Endothelial cell of umbilical vein (primary cell): ENCODE data around the gene CFI. TPM values are rescaled to one million over a fixed set of nuclear protein-coding genes. Genes with fewer than 3 reads are reported as not detected.

Experiments used
- BruUV-seq: library from RNA; stranded (reverse); fragments of 400-500 nt; replicated peaks from 2 replicates; lab custom pipeline; 2021; lab: Mats Ljungman, UMichigan
- CTCF ChIA-PET: fragments of 300-600, 350-600 bp; sonication (Branson Sonifier 250); formaldehyde crosslinking; loops from one replicate; lab custom pipeline; 2021; ENCODE audit warnings: antibody characterized with exemption, inconsistent platforms; lab: Charles Lee
- POLR2A ChIA-PET: fragments of 300-600, 350-600 bp; sonication (Branson Sonifier 250); formaldehyde crosslinking; loops from one replicate; lab custom pipeline; 2021; ENCODE audit warnings: antibody characterized with exemption, inconsistent platforms; lab: Charles Lee
- DNase-seq: peaks from one replicate; pipeline ENCODE4 v3.0.0-alpha.2; 2011; ENCODE audit warnings: low read depth, low spot score
- FAIRE-seq: peaks from 2 replicates; lab custom pipeline; 2011; peaks lifted over from hg19 to GRCh38; lab: Jason Lieb, UNC
- H2AFZ ChIP-seq: 2 replicates; pipeline ENCODE4 v1.6.0; 2012; ENCODE audit warnings: low read depth, low read length, control low read depth, inconsistent platforms
- H3K27ac ChIP-seq: 2 replicates; pipeline ENCODE4 v1.5.1; 2011; ENCODE audit warnings: low read depth, mild to moderate bottlenecking, control low read depth, low read length, moderate library complexity; ENCODE audit not compliant: insufficient read depth
- H3K27me3 ChIP-seq, 2 experiments: 2 replicates each; pipeline versions ENCODE4 v1.6.0 to v1.6.1; 2011; ENCODE audit warnings: low read length in 2 of 2, mixed read lengths in 1 of 2; ENCODE audit not compliant: control insufficient read depth in 2 of 2, insufficient read depth in 2 of 2
- H3K36me3 ChIP-seq, 2 experiments: 2 replicates in 1 of 2; 3 replicates in 1 of 2; pipeline ENCODE4 v1.5.1; 2011; ENCODE audit warnings: low read length in 2 of 2, mild to moderate bottlenecking in 1 of 2, moderate library complexity in 1 of 2; ENCODE audit not compliant: control insufficient read depth in 2 of 2, insufficient read depth in 2 of 2; ENCODE audit errors: extremely low read depth in 1 of 2
- H3K4me1 ChIP-seq: 3 replicates; pipeline ENCODE4 v1.5.1; 2011; ENCODE audit warnings: mild to moderate bottlenecking, low read length; ENCODE audit not compliant: control insufficient read depth, insufficient read depth; ENCODE audit errors: extremely low read depth
- H3K4me2 ChIP-seq: 2 replicates; pipeline ENCODE4 v1.6.1; 2011; ENCODE audit warnings: low read length, control low read depth, mixed read lengths; ENCODE audit not compliant: insufficient read depth
- H3K4me3 ChIP-seq, 3 experiments: fragments of 200-600 bp in 1 of 3; sonication (generic), shearing (Covaris generic) in 1 of 3; replicated peaks in 1 of 3; 2 replicates each; pipeline ENCODE4 v1.5.1; 2011 to 2016; ENCODE audit warnings: control low read depth in 3 of 3, low read length in 3 of 3, mild to moderate bottlenecking in 2 of 3, inconsistent platforms in 1 of 3, low read depth in 1 of 3, moderate library complexity in 1 of 3; ENCODE audit not compliant: insufficient read depth in 1 of 3
- H3K79me2 ChIP-seq: 2 replicates; pipeline ENCODE4 v1.6.0; 2012; ENCODE audit warnings: low read length, inconsistent platforms; ENCODE audit not compliant: control insufficient read depth, insufficient read depth
- H3K9ac ChIP-seq: replicated peaks from 2 replicates; pipeline ENCODE3; 2011; ENCODE audit warnings: low read length, control low read depth; ENCODE audit not compliant: insufficient read depth; ENCODE audit errors: extremely low read depth
- H3K9me1 ChIP-seq: replicated peaks from 3 replicates; pipeline ENCODE4 v1.6.0; 2011; ENCODE audit warnings: mild to moderate bottlenecking, low read length; ENCODE audit not compliant: control insufficient read depth, insufficient read depth; ENCODE audit errors: extremely low read depth
- H3K9me3 ChIP-seq: replicated peaks from 2 replicates; pipeline ENCODE4 v1.5.1; 2012; ENCODE audit warnings: low read length, inconsistent platforms; ENCODE audit not compliant: control insufficient read depth, insufficient read depth
- H4K20me1 ChIP-seq: replicated peaks from 2 replicates; pipeline ENCODE3; 2011; ENCODE audit warnings: mild to moderate bottlenecking, low read length; ENCODE audit not compliant: control insufficient read depth, insufficient read depth; ENCODE audit errors: extremely low read depth
- EZH2 ChIP-seq: IDR thresholded peaks from 2 replicates; pipeline ENCODE4 v1.6.1; 2012; ENCODE audit warnings: borderline replicate concordance, low read depth, mild to moderate bottlenecking, moderate library complexity, low read length, inconsistent platforms; ENCODE audit not compliant: severe bottlenecking
- FOS ChIP-seq: IDR thresholded peaks from 2 replicates; pipeline ENCODE4 v1.6.1; 2011; ENCODE audit warnings: mild to moderate bottlenecking, low read length, moderate library complexity, borderline replicate concordance; ENCODE audit not compliant: insufficient read depth
- GATA2 ChIP-seq: IDR thresholded peaks from 2 replicates; pipeline ENCODE4 v1.7.0; 2011; ENCODE audit warnings: low read depth, mild to moderate bottlenecking, moderate library complexity, mixed read lengths, low read length; ENCODE audit not compliant: insufficient read length, insufficient read depth
- JUN ChIP-seq: IDR thresholded peaks from 2 replicates; pipeline ENCODE4 v1.6.1; 2011; ENCODE audit warnings: borderline replicate concordance, low read depth; ENCODE audit not compliant: insufficient read length, insufficient read depth
- MYC ChIP-seq: IDR thresholded peaks from one replicate; pipeline ENCODE4 v1.6.1; 2011; ENCODE audit warnings: mild to moderate bottlenecking, low read depth, low read length
- POLR2A ChIP-seq: IDR thresholded peaks from 2 replicates; pipeline ENCODE4 v1.6.1; 2012; ENCODE audit warnings: low read depth, mild to moderate bottlenecking, control low read depth, low read length
- POLR2AphosphoS5 ChIP-seq: IDR thresholded peaks from 2 replicates; pipeline ENCODE4 v1.6.1; 2012; ENCODE audit warnings: low read depth, mild to moderate bottlenecking, control low read depth, low read length, moderate library complexity; ENCODE audit not compliant: insufficient read depth
- dilution Hi-C: fragments of 300-500 bp; cut with MboI; formaldehyde crosslinking; loops from one replicate; pipeline ENCODE4 v1.15.0; 2019; ENCODE audit warnings: low sequenced_read_pairs; ENCODE audit not compliant: extremely low pct_ligation_motif_present
- intact Hi-C: fragments of 100-400 bp; cut with micrococcal nuclease; formaldehyde crosslinking; loops from one replicate; pipeline ENCODE4 v1.10.0; 2022
- polyA plus RNA-seq, 4 experiments: library from polyadenylated mRNA; depleted of rRNA in 3 of 4; stranded (reverse) in 3 of 4; unstranded in 1 of 4; fragments of >200 nt; gene quantifications; 2 replicates each; pipeline versions ENCODE4 v1.2.1 to v1.2.3, GENCODE V29; 2011 to 2012; ENCODE audit warnings: missing spikeins in 1 of 4
- total RNA-seq: library from RNA; stranded (reverse); gene quantifications from 2 replicates; pipeline ENCODE4 v1.2.3, GENCODE V29; 2021
- TF ChIP-seq, protein P1 (sequence below), 2 donors: IDR thresholded peaks; 1 replicate in 1 of 2; 2 replicates in 1 of 2; pipeline ENCODE4 v1.5.1; 2011; ENCODE audit warnings: low read length in 2 of 2, mild to moderate bottlenecking in 2 of 2, moderate library complexity in 2 of 2, control low read depth in 1 of 2, inconsistent platforms in 1 of 2, low read depth in 1 of 2; ENCODE audit not compliant: insufficient read depth in 1 of 2; ENCODE audit errors: extremely low read depth in 1 of 2
- TF ChIP-seq, protein P2 (sequence below): IDR thresholded peaks from 2 replicates; pipeline ENCODE4 v1.6.1; 2011; ENCODE audit not compliant: insufficient read depth, insufficient read length

CFI gene
- total and polyA plus RNA-seq, 2 donors (not counting 3 experiments of a cell fraction or from before 2014, with no cell fraction given): 10.0 to 21.4 TPM

DNA sequence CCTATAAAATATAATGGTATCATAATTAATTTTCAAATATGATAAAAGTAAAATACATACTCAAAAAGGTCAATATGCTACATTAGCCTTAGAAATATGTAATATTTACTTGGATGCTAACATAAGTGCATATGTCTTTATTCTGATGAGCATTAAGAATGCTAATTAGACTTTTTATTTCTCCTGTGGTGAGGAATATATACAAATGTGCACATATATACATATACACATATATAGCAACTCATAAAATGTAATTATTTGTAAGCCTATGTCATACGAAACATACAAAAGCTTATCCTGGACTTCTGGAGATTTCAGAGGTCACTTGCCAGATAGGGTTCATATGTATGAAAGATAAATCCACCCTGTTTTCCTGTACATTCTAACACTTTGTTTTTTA is 83.0 kb downstream of the CFI start:
- Histone ChIP-seq H2AFZ (no peak overlapping the region), H4K20me1 (no peaks in the 10 kb centered on the region), H3K4me3 (no peak overlapping the region), H3K4me2 (no peak overlapping the region), H3K4me1 (no peaks in the 10 kb centered on the region), H3K27me3 (no peaks in the 10 kb centered on the region), H3K79me2 (no peaks in the 10 kb centered on the region), H3K9me1 (no peaks in the 10 kb centered on the region), H3K9me3 (no peaks in the 10 kb centered on the region), H3K27ac (no peak overlapping the region), H3K9ac (no peak overlapping the region), H3K36me3 (peaks cover 0 to 2% of the 10 kb centered on the region in 2 experiments)
- TF ChIP-seq FOS (no peak), POLR2A (no peak), JUN (no peak), MYC (no peak), POLR2AphosphoS5 (no peak), GATA2 (no peak), EZH2 (no peak)
- TF ChIP-seq, protein P1, sequence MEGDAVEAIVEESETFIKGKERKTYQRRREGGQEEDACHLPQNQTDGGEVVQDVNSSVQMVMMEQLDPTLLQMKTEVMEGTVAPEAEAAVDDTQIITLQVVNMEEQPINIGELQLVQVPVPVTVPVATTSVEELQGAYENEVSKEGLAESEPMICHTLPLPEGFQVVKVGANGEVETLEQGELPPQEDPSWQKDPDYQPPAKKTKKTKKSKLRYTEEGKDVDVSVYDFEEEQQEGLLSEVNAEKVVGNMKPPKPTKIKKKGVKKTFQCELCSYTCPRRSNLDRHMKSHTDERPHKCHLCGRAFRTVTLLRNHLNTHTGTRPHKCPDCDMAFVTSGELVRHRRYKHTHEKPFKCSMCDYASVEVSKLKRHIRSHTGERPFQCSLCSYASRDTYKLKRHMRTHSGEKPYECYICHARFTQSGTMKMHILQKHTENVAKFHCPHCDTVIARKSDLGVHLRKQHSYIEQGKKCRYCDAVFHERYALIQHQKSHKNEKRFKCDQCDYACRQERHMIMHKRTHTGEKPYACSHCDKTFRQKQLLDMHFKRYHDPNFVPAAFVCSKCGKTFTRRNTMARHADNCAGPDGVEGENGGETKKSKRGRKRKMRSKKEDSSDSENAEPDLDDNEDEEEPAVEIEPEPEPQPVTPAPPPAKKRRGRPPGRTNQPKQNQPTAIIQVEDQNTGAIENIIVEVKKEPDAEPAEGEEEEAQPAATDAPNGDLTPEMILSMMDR (IDR thresholded peaks at IDR 0.05; ENCODE audit: extremely low read depth in 1 of 2, insufficient read depth in 1 of 2, low read depth in 1 of 2, low read length in 2 of 2): no peak
- TF ChIP-seq, protein P2, sequence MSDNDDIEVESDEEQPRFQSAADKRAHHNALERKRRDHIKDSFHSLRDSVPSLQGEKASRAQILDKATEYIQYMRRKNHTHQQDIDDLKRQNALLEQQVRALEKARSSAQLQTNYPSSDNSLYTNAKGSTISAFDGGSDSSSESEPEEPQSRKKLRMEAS: no peak
- dilution Hi-C loops (no loop called here), intact Hi-C loops (no loop called here)
- no peak for FAIRE-seq
- BruUV-seq: no TSS peak
- no peak for DNase-seq
- ChIA-PET CTCF (no interaction called here), POLR2A (no interaction called here)
